BLaER1 (cell line): ENCODE results near the gene USF2.

ENCODE experiments used
- H3K27ac ChIP-seq: shearing (Covaris generic); formaldehyde crosslinking; 2 replicates; pipeline ENCODE4 v1.8.1; 2022
- H3K27me3 ChIP-seq: shearing (Covaris generic); formaldehyde crosslinking; 2 replicates; pipeline ENCODE4 v1.8.1; 2022
- H3K36me3 ChIP-seq: shearing (Covaris generic); formaldehyde crosslinking; 2 replicates; pipeline ENCODE4 v1.8.1; 2022
- H3K4me1 ChIP-seq: shearing (Covaris generic); formaldehyde crosslinking; 2 replicates; pipeline ENCODE4 v1.8.1; 2022
- H3K4me2 ChIP-seq: shearing (Covaris generic); formaldehyde crosslinking; 2 replicates; pipeline ENCODE4 v1.8.1; 2022
- H3K4me3 ChIP-seq: shearing (Covaris generic); formaldehyde crosslinking; 2 replicates; pipeline ENCODE4 v1.8.1; 2022
- H3K9ac ChIP-seq: shearing (Covaris generic); formaldehyde crosslinking; 2 replicates; pipeline ENCODE4 v1.8.1; 2022
- H3K9me3 ChIP-seq: shearing (Covaris generic); formaldehyde crosslinking; 2 replicates; pipeline ENCODE4 v1.8.1; 2022
- H4K20me1 ChIP-seq: shearing (Covaris generic); formaldehyde crosslinking; 2 replicates; pipeline ENCODE4 v1.8.1; 2022
- Cebpa-rat ChIP-seq: shearing (Covaris generic); IDR thresholded peaks from 2 replicates; pipeline ENCODE4 v1.8.1; 2022

The USF2 gene

DNA sequence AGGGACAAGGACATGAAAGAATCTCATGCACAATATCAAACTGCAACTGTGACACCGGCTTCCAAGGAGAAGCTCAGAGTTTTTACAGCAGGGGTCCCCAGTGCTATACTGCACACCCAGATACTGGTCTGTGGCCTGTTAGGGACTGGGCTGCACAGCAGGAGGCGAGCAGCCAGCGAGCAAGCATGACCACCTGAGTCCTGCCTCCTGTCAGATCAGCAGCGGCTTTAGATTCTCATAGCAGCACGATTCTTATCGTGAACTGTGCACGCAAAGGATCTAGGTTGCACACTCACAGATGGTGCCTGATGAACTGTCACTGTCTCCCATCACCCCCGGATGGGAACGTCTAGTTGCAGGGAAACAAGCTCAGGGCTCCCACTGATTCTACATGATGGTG lies 47.1 kb downstream of the USF2 start:
- Histone ChIP-seq H3K4me3 (no peak overlapping the region), H3K27ac (peak overlapping the region; percentile 97), H3K27me3 (no peaks in the 10 kb centered on the region), H3K4me2 (peak overlapping the region; percentile 95), H3K4me1 (peaks cover 98% of the 10 kb centered on the region), H4K20me1 (no peaks in the 10 kb centered on the region), H3K9ac (peak overlapping the region; percentile 79; the same call in 1 of the 2 replicates), H3K36me3 (no peaks in the 10 kb centered on the region), H3K9me3 (no peaks in the 10 kb centered on the region)
- no peak for TF ChIP-seq Cebpa-rat

DNA sequence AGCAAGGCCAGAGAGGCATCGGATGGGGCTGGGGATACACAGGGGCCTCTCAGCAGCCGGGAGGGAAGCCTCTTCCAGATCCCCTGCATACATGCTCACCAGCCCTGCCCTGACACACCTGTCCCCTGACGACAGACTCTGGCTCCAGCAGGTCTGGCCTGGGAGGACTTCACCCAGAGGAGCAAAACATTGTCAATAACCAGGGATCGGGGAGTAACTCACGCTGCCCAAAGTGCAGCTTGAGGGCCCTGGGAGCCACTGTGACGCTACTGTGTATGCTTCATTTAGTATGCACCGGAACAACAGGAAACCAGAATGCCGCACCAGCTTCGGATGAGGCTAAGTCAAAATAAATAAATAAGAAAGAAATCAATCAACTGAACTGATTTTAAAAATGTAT lies 47.8 kb downstream of the USF2 start:
- H3K27ac ChIP-seq = peak overlapping the region; percentile 97

DNA sequence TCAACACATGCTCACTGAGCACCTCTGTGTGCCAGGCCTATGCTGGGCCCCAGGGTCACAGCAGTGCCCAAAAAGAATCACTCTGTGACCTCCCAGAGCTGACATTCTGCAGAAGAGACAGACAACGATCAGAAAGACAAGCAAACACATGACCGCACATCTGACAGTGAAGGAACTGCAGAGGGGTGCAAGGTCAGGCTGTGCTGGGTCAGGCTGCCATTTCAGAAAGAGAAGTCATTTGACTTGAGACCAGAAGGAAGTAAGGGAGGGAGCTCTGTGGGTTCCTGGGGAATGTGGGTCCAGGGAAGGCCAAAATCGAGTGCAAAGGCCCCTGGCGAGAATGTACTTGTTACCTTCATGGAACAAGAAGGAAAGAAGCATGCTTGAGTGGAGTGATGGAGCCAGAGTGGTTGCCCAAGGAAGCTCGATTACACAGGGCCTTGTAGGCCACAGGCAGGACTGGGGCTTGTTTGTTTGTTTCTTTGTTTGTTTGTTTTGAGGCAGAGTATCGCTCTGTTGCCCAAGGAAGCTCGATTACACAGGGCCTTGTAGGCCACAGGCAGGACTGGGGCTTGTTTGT lies 48.8 kb downstream of the USF2 start:
- Histone ChIP-seq H3K9me3 (peaks cover 9% of the 10 kb centered on the region), H4K20me1 (no peaks in the 10 kb centered on the region), H3K27me3 (no peaks in the 10 kb centered on the region), H3K27ac (peak overlapping the region; percentile 97), H3K4me1 (peaks cover 98% of the 10 kb centered on the region), H3K4me3 (no peak overlapping the region), H3K9ac (peak overlapping the region; percentile 79), H3K36me3 (no peaks in the 10 kb centered on the region), H3K4me2 (peak overlapping the region; percentile 95)
- no peak for TF ChIP-seq Cebpa-rat

More for the DNA sequence above, 47.8 kb downstream of the USF2 start:
- H3K4me3 ChIP-seq = peak overlapping the region; percentile 40
- no peaks in the 10 kb centered on the region for H3K9me3 ChIP-seq
- H4K20me1 ChIP-seq = no peaks in the 10 kb centered on the region
- H3K36me3 ChIP-seq = no peaks in the 10 kb centered on the region
- H3K4me2 ChIP-seq = peak overlapping the region; percentile 95
- no peaks in the 10 kb centered on the region for H3K27me3 ChIP-seq
- TF ChIP-seq Cebpa-rat = no peak
- peaks cover 98% of the 10 kb centered on the region for H3K4me1 ChIP-seq
- peak overlapping the region; percentile 79 for H3K9ac ChIP-seq

DNA sequence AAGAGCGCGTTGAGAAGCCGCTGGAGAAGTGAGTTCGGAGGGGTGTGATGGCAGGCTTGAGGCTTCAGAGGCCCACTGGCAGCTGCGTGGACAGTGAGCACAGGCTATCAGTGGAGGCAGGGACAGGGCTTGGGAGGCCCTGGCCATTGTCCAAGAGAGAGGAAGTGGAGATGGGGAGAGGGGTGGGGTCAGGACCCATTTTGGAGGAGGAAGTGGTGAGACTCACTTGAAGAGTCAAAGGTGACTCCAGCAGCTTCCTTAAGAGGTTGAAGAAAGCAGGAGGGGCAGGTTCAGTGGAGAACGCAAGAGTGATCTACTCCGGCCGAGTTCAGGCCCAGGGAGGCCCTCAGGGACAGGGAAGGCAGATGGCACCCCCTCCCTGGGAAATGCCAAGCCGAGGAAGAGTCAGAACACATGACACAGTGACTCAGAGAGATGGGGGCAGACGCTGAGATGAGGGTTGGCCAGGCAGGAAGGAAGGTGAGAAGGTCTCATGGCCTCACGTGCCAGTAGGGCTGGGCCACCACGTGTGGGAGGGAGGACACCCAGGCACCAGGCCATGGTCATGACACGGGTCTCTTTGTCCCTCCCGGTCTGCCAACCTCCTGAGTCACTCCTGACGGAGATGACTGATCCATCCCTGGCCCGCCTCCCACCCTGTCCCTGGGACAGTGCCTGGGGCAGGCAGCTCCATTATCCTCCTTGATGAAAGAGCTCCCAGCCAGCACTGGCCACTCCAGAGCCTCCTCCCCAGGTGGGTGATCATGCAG lies 50.1 kb downstream of the USF2 start:
- TF ChIP-seq Cebpa-rat = no peak
- H3K9ac ChIP-seq = peak overlapping the region; percentile 84
- H4K20me1 ChIP-seq = no peaks in the 10 kb centered on the region
- H3K27me3 ChIP-seq = no peaks in the 10 kb centered on the region
- H3K4me1 ChIP-seq = peaks cover 98% of the 10 kb centered on the region
- no peaks in the 10 kb centered on the region for H3K36me3 ChIP-seq
- H3K9me3 ChIP-seq = peaks cover 9% of the 10 kb centered on the region
- peak overlapping the region; percentile 95 for H3K4me2 ChIP-seq
- peak overlapping the region; percentile 97 for H3K27ac ChIP-seq
- H3K4me3 ChIP-seq = peak overlapping the region; percentile 49

DNA sequence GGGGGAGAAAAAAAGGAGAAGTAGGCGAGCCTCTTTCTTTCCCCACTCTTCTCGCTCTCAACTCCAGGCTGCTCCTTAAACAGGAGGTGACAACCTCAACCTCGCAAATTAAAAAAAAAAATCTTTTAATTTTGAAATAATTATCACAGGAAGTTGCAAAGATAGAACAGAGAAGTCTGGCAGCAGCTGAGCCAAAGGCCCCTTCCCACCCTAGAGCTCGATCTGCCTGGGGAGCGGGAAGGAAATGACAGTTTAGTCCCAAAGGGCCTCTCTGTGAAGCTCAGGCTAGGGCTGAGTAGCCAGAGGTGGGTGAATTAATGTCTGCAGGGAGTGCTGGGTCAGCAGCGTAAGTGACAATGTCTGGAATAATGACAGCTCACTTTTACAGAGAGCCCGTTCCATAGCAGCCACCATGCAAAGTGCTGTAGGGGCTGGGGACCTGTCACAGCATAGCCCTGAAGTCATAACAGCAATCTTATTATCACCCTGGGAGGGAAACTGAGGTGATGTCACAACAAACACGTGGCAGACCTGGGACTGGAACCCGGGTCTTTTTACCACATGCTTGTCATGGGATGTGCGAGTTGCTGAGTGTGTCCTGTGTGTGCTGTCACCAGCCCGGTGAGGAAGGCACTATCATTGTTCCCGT lies 51.4 kb downstream of the USF2 start:
- H3K9ac ChIP-seq = peak overlapping the region; percentile 84
- peak overlapping the region; percentile 95 for H3K4me2 ChIP-seq
- peak overlapping the region; percentile 97 for H3K27ac ChIP-seq
- no peaks in the 10 kb centered on the region for H3K36me3 ChIP-seq
- H3K9me3 ChIP-seq = peaks cover 9% of the 10 kb centered on the region
- H3K4me1 ChIP-seq = peaks cover 92% of the 10 kb centered on the region
- H4K20me1 ChIP-seq = no peaks in the 10 kb centered on the region
- peak overlapping the region; percentile 49 for H3K4me3 ChIP-seq
- H3K27me3 ChIP-seq = no peaks in the 10 kb centered on the region
- TF ChIP-seq Cebpa-rat = 0 out of 2 replicates have a peak, but pooled peaks have one; percentile 22

DNA sequence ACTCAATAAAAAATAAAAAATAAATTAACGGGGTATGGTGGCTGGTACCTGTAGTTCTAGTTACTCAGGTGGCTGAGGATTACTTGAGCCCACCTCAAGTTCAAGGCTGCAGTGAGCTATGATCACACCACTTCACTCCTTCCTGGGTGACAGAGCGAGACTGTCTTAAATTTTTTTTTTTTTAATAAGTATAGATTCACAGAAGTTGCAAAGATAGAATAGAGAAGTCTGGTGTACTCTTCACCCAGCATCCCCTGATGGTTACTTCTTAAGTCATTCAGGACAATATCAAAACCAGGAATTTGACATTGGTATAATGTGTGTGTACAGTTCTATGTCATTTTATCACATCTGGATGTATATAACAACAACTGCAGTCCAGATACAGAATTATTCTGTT lies 52.5 kb downstream of the USF2 start:
- peak overlapping the region; percentile 95 for H3K4me2 ChIP-seq
- peaks cover 9% of the 10 kb centered on the region for H3K9me3 ChIP-seq
- TF ChIP-seq Cebpa-rat = no peak
- H3K9ac ChIP-seq = peak overlapping the region; percentile 84
- H3K4me1 ChIP-seq = peaks cover 81% of the 10 kb centered on the region
- no peaks in the 10 kb centered on the region for H4K20me1 ChIP-seq
- no peaks in the 10 kb centered on the region for H3K36me3 ChIP-seq
- no peak overlapping the region for H3K4me3 ChIP-seq
- H3K27me3 ChIP-seq = no peaks in the 10 kb centered on the region
- H3K27ac ChIP-seq = peak overlapping the region; percentile 97

DNA sequence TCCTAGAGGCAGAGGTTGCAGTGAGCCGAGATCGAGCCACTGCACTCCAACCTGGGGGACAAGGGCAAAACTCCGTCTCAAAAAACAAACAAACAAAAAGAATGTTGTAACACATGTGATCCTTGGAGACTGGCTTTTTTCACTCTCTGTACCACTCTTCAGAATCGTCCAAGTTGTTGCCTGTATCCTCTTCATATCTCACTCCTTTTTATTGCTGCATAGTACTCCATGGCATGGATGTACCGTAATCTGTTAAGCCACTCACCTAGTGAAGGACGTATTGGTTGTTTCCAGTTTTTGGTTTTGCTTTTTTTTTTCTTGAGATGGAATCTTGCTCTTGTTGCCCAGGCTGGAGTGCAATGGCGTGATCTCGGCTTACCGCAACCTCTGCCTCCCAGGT lies 53.3 kb downstream of the USF2 start:
- H3K4me1 ChIP-seq = peaks cover 81% of the 10 kb centered on the region
- H3K27ac ChIP-seq = peak overlapping the region; percentile 97
- no peak overlapping the region for H3K9ac ChIP-seq
- H3K36me3 ChIP-seq = no peaks in the 10 kb centered on the region
- H3K27me3 ChIP-seq = no peaks in the 10 kb centered on the region
- no peak overlapping the region for H3K4me3 ChIP-seq
- no peaks in the 10 kb centered on the region for H4K20me1 ChIP-seq
- no peak for TF ChIP-seq Cebpa-rat
- peak overlapping the region; percentile 95; the same call in 1 of the 2 replicates for H3K4me2 ChIP-seq
- peaks cover 9% of the 10 kb centered on the region for H3K9me3 ChIP-seq

DNA sequence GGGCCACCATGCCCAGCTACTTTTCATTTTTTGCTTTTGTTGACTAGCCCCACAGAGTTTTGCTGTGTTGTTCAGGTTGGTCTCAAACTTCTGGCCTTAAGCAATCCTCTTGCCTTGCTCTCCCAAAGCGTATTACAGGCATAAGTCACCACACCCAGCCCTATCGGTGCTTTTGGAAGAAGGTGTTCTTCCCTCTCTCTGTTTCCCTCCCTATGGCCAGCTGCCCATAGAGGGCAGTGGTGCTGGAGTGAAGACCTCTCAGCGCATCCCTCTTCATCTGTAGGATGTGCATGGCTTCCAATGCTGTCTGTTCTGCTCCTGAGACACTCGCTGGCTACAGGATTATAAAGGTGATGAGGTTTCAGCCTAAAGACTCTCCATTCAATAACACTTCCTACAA lies 58.9 kb downstream of the USF2 start:
- H3K27me3 ChIP-seq = no peaks in the 10 kb centered on the region
- peak overlapping the region; percentile 99 for H3K4me2 ChIP-seq
- H3K36me3 ChIP-seq = peaks cover 8% of the 10 kb centered on the region
- 0 out of 2 replicates have a peak overlapping the region, but pooled peaks have one; percentile 91 for H3K9ac ChIP-seq
- peak overlapping the region; percentile 92; the same call in 1 of the 2 replicates for H3K27ac ChIP-seq
- no peaks in the 10 kb centered on the region; the same call in 1 of the 2 replicates for H3K9me3 ChIP-seq
- no peak for TF ChIP-seq Cebpa-rat
- peaks cover 19% of the 10 kb centered on the region for H4K20me1 ChIP-seq
- H3K4me1 ChIP-seq = peaks cover 74% of the 10 kb centered on the region
- H3K4me3 ChIP-seq = no peak overlapping the region

DNA sequence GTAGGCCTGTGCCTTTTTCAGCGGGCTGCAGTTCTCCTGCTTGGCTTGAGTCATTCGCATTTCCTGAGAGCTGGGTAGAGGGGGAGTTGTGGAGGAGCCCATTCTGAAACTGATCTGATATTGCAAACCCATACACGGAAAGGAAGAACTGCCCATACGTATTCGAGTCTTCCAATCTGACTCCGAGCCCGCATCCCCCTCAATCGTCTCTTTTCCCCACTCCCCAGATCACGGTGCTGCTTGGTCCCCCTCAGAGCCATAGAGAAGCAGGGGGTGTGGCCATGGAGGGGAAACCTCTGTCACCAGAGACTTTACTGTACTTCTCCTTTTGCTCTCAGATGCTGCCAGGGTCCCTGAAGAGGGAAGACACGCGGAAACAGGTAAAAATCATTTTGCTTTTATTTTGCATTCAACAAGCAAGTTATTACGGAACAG lies 60.1 kb downstream of the USF2 start, which contains the start of gene CD22:
Gene CD22 (plus strand): TSS at position 337 of the 435 bp plus-strand sequence. CDS start 2,854 bp downstream, outside the sequence.
- Histone ChIP-seq H3K27ac (peak within 1 kb of the TSS; percentile 92), H3K9ac (peak within 1 kb of the TSS; percentile 91), H3K36me3 (peaks cover 20% of the 10 kb centered on the region), H3K4me2 (peak within 1 kb of the TSS; percentile 99), H3K27me3 (no peaks in the 10 kb centered on the region), H3K4me1 (peaks cover 74% of the 10 kb centered on the region), H3K9me3 (no peaks in the 10 kb centered on the region; the same call in 1 of the 2 replicates), H3K4me3 (peak within 1 kb of the TSS; percentile 90), H4K20me1 (peaks cover 31% of the 10 kb centered on the region)
- no peak for TF ChIP-seq Cebpa-rat

DNA sequence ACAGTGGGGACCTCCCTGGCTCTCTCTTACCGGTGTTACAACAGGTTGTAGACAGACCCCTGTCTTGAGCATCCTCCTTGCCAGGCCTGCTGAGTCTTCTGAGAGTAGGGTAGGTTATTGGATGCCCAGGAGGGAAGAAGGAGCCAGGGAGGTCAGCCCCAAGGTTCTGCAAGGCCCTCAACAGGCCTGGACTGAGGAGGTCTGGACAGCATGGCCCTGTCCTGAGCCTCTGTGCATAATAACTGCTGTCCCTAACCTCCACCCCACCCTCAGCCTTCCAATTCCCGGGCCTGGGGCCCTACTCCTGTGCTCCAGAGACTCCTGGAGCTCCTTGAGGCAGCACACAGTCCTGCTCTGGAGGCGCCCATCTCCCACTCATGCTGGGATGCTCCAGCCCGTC lies 60.6 kb downstream of the USF2 start:
- peak overlapping the region; percentile 90 for H3K4me3 ChIP-seq
- H3K9ac ChIP-seq = peak overlapping the region; percentile 91
- peaks cover 36% of the 10 kb centered on the region for H4K20me1 ChIP-seq
- no peaks in the 10 kb centered on the region; the same call in 1 of the 2 replicates for H3K9me3 ChIP-seq
- H3K27me3 ChIP-seq = no peaks in the 10 kb centered on the region
- H3K36me3 ChIP-seq = peaks cover 25% of the 10 kb centered on the region
- H3K4me2 ChIP-seq = peak overlapping the region; percentile 99
- TF ChIP-seq Cebpa-rat = no peak
- H3K4me1 ChIP-seq = peaks cover 74% of the 10 kb centered on the region
- H3K27ac ChIP-seq = peak overlapping the region; percentile 92
